GM10266 (cell line): ENCODE measurements around the gene MARF1.

ENCODE experiments used
- DNase-seq: peaks from one replicate; pipeline ENCODE4 v3.0.0; 2012; ENCODE audit errors: extremely low spot score
- CTCF ChIP-seq: IDR thresholded peaks from 2 replicates; pipeline ENCODE4 v1.5.1; 2012; ENCODE audit warnings: mild to moderate bottlenecking, low read depth; ENCODE audit not compliant: control insufficient read depth, insufficient read depth; ENCODE audit errors: missing control alignments

MARF1 gene

GRCh38 chr16:15587152-15587825 lies 55.7 kb downstream of the MARF1 start:
- DNase-seq, result no peak
- TF ChIP-seq CTCF, result no peak

- TF ChIP-seq CTCF, result no peak
- no peak for DNase-seq
Observed at GRCh38 chr16:15586716-15587115, 56.2 kb downstream of the MARF1 start.

- no peak for TF ChIP-seq CTCF
- no peak for DNase-seq
Observed at GRCh38 chr16:15585956-15586355, 57.0 kb downstream of the MARF1 start.

GRCh38 chr16:15583526-15583925 lies 59.4 kb downstream of the MARF1 start:
- no peak for TF ChIP-seq CTCF
- DNase-seq, result no peak

- TF ChIP-seq CTCF, result no peak
- DNase-seq, result no peak
Observed at GRCh38 chr16:15581127-15581815, 61.7 kb downstream of the MARF1 start.

GRCh38 chr16:15578824-15579223 lies 64.1 kb downstream of the MARF1 start:
- no peak for TF ChIP-seq CTCF
- no peak for DNase-seq
